Activated naive CD4-positive, alpha-beta T cell treated with anti-CD3 and anti-CD28 coated beads, Interleukin-2, amount 10 ng/mL, durations not matched to agents 7 days and 5 days (primary cell): Measurements from ENCODE around the gene NTN1.

Experiments
- CTCF ChIA-PET: fragments of 350-600 bp; sonication (Branson Sonifier 250); formaldehyde crosslinking; loops from one replicate; lab custom pipeline; 2021; ENCODE audit warnings: antibody characterized with exemption; lab: Charles Lee
- DNase-seq: peaks from one replicate; pipeline ENCODE4 v3.0.0-alpha.2; 2020
- H3K27ac Mint-ChIP-seq: one replicate; pipeline ENCODE4 v1.8.0; 2021; ENCODE audit warnings: mild to moderate bottlenecking, moderate library complexity, mixed read lengths
- H3K27me3 Mint-ChIP-seq: one replicate; pipeline ENCODE4 v1.8.0; 2021; ENCODE audit warnings: mild to moderate bottlenecking, mixed read lengths
- H3K36me3 Mint-ChIP-seq: one replicate; pipeline ENCODE4 v1.8.0; 2021; ENCODE audit warnings: mixed read lengths
- H3K4me1 Mint-ChIP-seq: one replicate; pipeline ENCODE4 v1.8.0; 2021; ENCODE audit warnings: mixed read lengths
- H3K4me3 Mint-ChIP-seq: one replicate; pipeline ENCODE4 v1.8.0; 2021; ENCODE audit warnings: mild to moderate bottlenecking, moderate library complexity, mixed read lengths
- H3K9me3 Mint-ChIP-seq: one replicate; pipeline ENCODE4 v1.8.0; 2021; ENCODE audit warnings: mixed read lengths

The NTN1 gene

GRCh38 chr17:9274973-9275372, 253.7 kb downstream of the NTN1 start:
- CTCF ChIA-PET = interaction anchor here (1.5 kb wide), 1 partner anchor 17 kb away, joined by 4 read pairs; no protein-coding TSS in a partner anchor
- no peak overlapping the region for H3K4me3 Mint-ChIP-seq
- H3K36me3 Mint-ChIP-seq = no peaks in the 10 kb centered on the region
- no peak overlapping the region for H3K27ac Mint-ChIP-seq
- H3K27me3 Mint-ChIP-seq = no peaks in the 10 kb centered on the region
- H3K9me3 Mint-ChIP-seq = no peaks in the 10 kb centered on the region
- no peak for DNase-seq
- peaks cover 6% of the 10 kb centered on the region for H3K4me1 Mint-ChIP-seq

- Mint-ChIP-seq H3K36me3 (no peaks in the 10 kb centered on the region), H3K4me1 (no peaks in the 10 kb centered on the region), H3K27me3 (no peaks in the 10 kb centered on the region), H3K27ac (no peak overlapping the region), H3K4me3 (no peak overlapping the region), H3K9me3 (no peaks in the 10 kb centered on the region)
- DNase-seq = no peak
- CTCF ChIA-PET = interaction anchor here (2.0 kb wide), 1 partner anchor 12 kb away, joined by 4 read pairs; no protein-coding TSS in a partner anchor
Observed at GRCh38 chr17:9279893-9280292, 258.6 kb downstream of the NTN1 start.

DNA sequence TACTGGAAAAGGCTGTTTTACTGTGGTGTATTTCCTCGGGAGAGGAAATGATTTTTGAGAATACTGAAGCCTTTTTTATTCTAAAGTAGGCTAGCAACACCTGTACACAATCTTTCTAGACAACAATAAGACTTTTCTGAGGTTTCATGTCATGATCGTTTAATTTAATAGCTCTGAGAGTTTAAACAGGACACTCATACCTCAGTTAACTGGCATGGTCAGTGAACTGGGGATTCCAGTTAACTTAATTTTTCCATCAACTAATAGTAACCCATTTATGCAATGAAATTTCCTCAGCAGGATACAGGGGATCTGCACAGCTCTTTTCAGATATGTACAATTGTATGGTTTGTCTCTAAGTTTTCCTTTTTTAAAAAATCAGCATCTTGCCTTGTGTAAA, 262.6 kb downstream of the NTN1 start:
- H3K9me3 Mint-ChIP-seq = no peaks in the 10 kb centered on the region
- H3K36me3 Mint-ChIP-seq = no peaks in the 10 kb centered on the region
- DNase-seq = no peak
- CTCF ChIA-PET = interaction anchor here (2.0 kb wide), 1 partner anchor 9 kb away, joined by 8 read pairs; no protein-coding TSS in a partner anchor
- no peak overlapping the region for H3K27ac Mint-ChIP-seq
- H3K27me3 Mint-ChIP-seq = no peaks in the 10 kb centered on the region
- peaks cover 4% of the 10 kb centered on the region for H3K4me1 Mint-ChIP-seq
- H3K4me3 Mint-ChIP-seq = no peak overlapping the region

- H3K36me3 Mint-ChIP-seq = no peaks in the 10 kb centered on the region
- H3K4me3 Mint-ChIP-seq = no peak overlapping the region
- no peak for DNase-seq
- H3K9me3 Mint-ChIP-seq = no peaks in the 10 kb centered on the region
- no peak overlapping the region for H3K27ac Mint-ChIP-seq
- H3K27me3 Mint-ChIP-seq = no peaks in the 10 kb centered on the region
- CTCF ChIA-PET = interaction anchor here (2.0 kb wide), 1 partner anchor 8 kb away, joined by 8 read pairs; no protein-coding TSS in a partner anchor
- H3K4me1 Mint-ChIP-seq = peaks cover 13% of the 10 kb centered on the region
Observed at GRCh38 chr17:9284884-9285283, 263.6 kb downstream of the NTN1 start.

DNA sequence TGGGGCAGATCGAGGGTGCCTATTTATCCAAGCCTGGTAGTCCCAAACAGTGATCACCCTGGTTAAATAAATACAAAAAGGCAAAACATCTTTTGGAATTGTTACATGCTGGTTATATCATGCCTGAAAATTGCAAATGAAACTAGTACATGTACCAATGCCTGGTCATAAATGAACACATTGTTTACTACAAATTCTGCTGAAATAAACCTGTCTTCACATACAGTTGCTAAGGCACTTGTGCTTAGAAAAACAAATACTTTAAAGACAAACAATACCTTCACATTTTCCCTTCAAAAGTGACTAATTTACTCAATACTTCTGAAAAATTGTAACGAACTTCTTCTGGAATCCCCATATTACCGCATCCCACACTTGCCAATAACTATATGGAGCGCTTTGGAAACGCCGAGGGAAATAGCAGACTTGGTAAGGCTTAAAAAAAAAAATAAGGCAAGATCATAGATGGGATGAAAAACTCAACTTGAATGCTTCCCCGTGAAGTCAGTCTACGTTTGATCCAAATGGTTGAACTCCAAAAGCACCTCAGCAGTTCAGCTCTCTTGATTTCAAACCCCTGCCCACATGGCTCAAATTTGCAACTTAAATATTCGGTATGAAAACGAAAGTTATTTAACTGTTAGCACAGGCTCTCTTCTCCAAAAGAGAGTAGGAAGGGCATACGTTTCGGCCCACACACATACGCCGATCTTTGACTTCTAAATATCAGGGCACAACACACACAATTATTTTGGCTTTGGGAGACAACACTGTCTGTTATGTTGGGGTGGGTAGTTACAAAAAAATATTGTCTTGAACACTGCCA, 264.5 kb downstream of the NTN1 start:
- CTCF ChIA-PET = no interaction called here
- Mint-ChIP-seq H3K4me3 (no peak overlapping the region), H3K27ac (no peak overlapping the region), H3K9me3 (no peaks in the 10 kb centered on the region), H3K4me1 (peaks cover 21% of the 10 kb centered on the region), H3K36me3 (no peaks in the 10 kb centered on the region), H3K27me3 (no peaks in the 10 kb centered on the region)
- DNase-seq = no peak

GRCh38 chr17:9286434-9286833, 265.1 kb downstream of the NTN1 start:
- no peaks in the 10 kb centered on the region for H3K36me3 Mint-ChIP-seq
- no peaks in the 10 kb centered on the region for H3K9me3 Mint-ChIP-seq
- peaks cover 21% of the 10 kb centered on the region for H3K4me1 Mint-ChIP-seq
- no peak overlapping the region for H3K4me3 Mint-ChIP-seq
- no peaks in the 10 kb centered on the region for H3K27me3 Mint-ChIP-seq
- no peak for DNase-seq
- CTCF ChIA-PET = no interaction called here
- no peak overlapping the region for H3K27ac Mint-ChIP-seq

- DNase-seq = no peak
- Mint-ChIP-seq H3K27me3 (no peaks in the 10 kb centered on the region), H3K9me3 (no peaks in the 10 kb centered on the region), H3K4me1 (peaks cover 21% of the 10 kb centered on the region), H3K27ac (no peak overlapping the region), H3K36me3 (no peaks in the 10 kb centered on the region), H3K4me3 (no peak overlapping the region)
- CTCF ChIA-PET = no interaction called here
Observed at GRCh38 chr17:9287306-9287705, 266.0 kb downstream of the NTN1 start.

- peaks cover 21% of the 10 kb centered on the region for H3K4me1 Mint-ChIP-seq
- CTCF ChIA-PET = no interaction called here
- H3K4me3 Mint-ChIP-seq = no peak overlapping the region
- no peak for DNase-seq
- no peaks in the 10 kb centered on the region for H3K36me3 Mint-ChIP-seq
- H3K27ac Mint-ChIP-seq = peak overlapping the region; percentile 40
- H3K9me3 Mint-ChIP-seq = no peaks in the 10 kb centered on the region
- H3K27me3 Mint-ChIP-seq = no peaks in the 10 kb centered on the region
Observed at GRCh38 chr17:9290226-9290613, 268.9 kb downstream of the NTN1 start.

DNA sequence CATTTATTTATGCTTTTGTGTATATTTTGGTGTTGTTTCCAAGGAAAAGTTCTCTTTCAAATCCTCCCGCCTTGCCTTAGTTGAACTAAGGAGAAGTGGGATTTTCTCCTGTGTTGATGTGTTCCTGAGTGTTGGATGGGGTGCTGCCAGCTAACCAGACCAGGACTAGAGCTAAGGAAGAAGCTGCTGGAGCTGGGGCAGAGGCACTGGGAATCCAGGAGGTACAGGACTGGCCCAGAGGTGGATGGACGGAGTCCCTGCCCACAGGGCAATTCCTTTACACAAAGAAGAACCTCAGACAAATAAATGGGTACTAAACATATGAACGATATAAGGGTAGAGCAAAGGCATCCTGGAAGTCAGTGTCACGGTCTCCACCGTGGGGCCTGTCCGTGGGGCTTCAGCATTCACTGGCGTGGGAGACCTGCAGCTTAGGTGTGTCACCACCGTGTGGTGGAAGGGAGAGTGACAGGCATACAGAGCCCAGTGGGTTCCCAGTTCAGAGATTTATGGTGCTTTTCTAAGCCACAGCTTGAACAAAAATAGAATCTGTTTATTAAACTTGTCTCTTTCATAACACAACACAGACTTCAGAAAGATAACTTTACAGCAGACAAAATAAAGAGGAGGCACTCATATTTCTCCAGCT, 270.7 kb downstream of the NTN1 start:
- Mint-ChIP-seq H3K4me3 (no peak overlapping the region), H3K27ac (no peak overlapping the region), H3K36me3 (no peaks in the 10 kb centered on the region), H3K4me1 (peaks cover 21% of the 10 kb centered on the region), H3K27me3 (no peaks in the 10 kb centered on the region), H3K9me3 (no peaks in the 10 kb centered on the region)
- peak; percentile 53 for DNase-seq
- CTCF ChIA-PET = interaction anchor here (0.6 to 3.2 kb wide), 9 partner anchors 8 to 429 kb away, joined by 3 to 18 read pairs (median 4); no protein-coding TSS in a partner anchor

DNA sequence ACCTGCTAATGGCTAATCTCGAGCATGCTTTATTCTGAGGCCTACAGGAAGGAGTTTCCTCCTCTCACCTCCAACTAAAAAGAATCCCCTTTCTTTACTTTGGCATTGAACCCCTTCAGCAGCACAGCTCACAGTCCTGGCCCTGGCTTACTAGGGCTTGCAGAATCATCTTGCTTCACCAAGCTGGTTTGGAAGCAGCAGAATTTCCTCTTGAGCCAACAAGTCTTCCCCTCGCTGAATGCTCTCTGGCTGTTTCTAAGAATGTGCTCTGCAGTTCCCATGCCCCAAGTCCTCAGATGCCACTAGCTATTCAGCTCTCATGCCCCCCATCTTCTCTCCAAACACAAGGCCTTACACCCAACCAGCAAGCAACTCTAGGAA, 271.2 kb downstream of the NTN1 start:
- Mint-ChIP-seq H3K27me3 (no peaks in the 10 kb centered on the region), H3K4me3 (no peak overlapping the region), H3K4me1 (peaks cover 21% of the 10 kb centered on the region), H3K27ac (no peak overlapping the region), H3K9me3 (no peaks in the 10 kb centered on the region), H3K36me3 (no peaks in the 10 kb centered on the region)
- no peak for DNase-seq
- CTCF ChIA-PET = interaction anchor here (0.6 to 3.2 kb wide), 9 partner anchors 9 to 429 kb away, joined by 3 to 18 read pairs (median 4); no protein-coding TSS in a partner anchor
